OCI-LY3 (cell line): ENCODE data around the gene SASS6.

Experiments
- CTCF ChIP-seq: fragments of 200-600, 300-600 bp; sonication (generic); IDR thresholded peaks from 2 replicates; pipeline ENCODE4 v1.5.1; 2014; ENCODE audit warnings: antibody characterized with exemption, low read length, low read depth
- EZH2phosphoT487 ChIP-seq: fragments of 200-600 bp; shearing (Covaris generic); IDR thresholded peaks from 2 replicates; pipeline ENCODE4 v1.6.1; 2018; ENCODE audit warnings: antibody characterized with exemption, mixed run types, low read depth

- no peak for TF ChIP-seq CTCF
- no peak for TF ChIP-seq EZH2phosphoT487
Observed at GRCh38 chr1:100051401-100051800, 81.3 kb downstream of the SASS6 start.
